ENCODE measurements around the gene CRLF2. TPM values are rescaled to one million over a fixed set of nuclear protein-coding genes. Genes with fewer than 3 reads are reported as not detected.
"Not testable (repeated sequence)": the region's sequence is repeated elsewhere in the genome, so short reads cannot be mapped to it uniquely, and the experiment has no call there.

Gene CRLF2
- total RNA-seq, 2 donors from 2014 or later, result not detected

GRCh38 chrX:1159548-1159947, 52.9 kb downstream of the CRLF2 start:
- Histone ChIP-seq H3K4me1 (ENCODE audit: control insufficient read depth, insufficient read depth, low read length) (no peaks in the 10 kb centered on the region), H3K27ac (ENCODE audit: low read depth, low read length) (no peak overlapping the region), H3K36me3 (ENCODE audit: control insufficient read depth, insufficient read depth, low read length) (no peaks in the 10 kb centered on the region), H3K9ac (ENCODE audit: extremely low read depth, low read length, poor library complexity, severe bottlenecking) (no peak overlapping the region), H3K4me3 (ENCODE audit: low read length) (no peak overlapping the region), H3K27me3 (ENCODE audit: control insufficient read depth, insufficient read depth, low read length, poor library complexity, severe bottlenecking) (peaks cover 7% of the 10 kb centered on the region), H3K9me3 (ENCODE audit: control insufficient read depth, low read length) (peaks cover 15% of the 10 kb centered on the region)
- Mint-ChIP-seq H3K36me3 (ENCODE audit: low read depth) (no peaks in the 10 kb centered on the region), H3K4me1 (no peaks in the 10 kb centered on the region), H3K4me3 (no peak overlapping the region), H3K9me3 (peaks cover 15% of the 10 kb centered on the region), H3K27me3 (ENCODE audit: insufficient read depth) (peaks cover 2% of the 10 kb centered on the region), H3K27ac (no peak overlapping the region)
- DNase-seq, result no peak
- TF ChIP-seq CTCF (conservative IDR thresholded peaks at IDR 0.05), result no peak

- not testable (repeated sequence) for H3K4me3 Mint-ChIP-seq; H3K4me1 Mint-ChIP-seq; H3K27ac ChIP-seq (ENCODE audit: low read depth, low read length); H3K27me3 ChIP-seq (ENCODE audit: control insufficient read depth, insufficient read depth, low read length, poor library complexity, severe bottlenecking); H3K36me3 Mint-ChIP-seq (ENCODE audit: low read depth); H3K27me3 Mint-ChIP-seq (ENCODE audit: insufficient read depth); H3K4me1 ChIP-seq (ENCODE audit: control insufficient read depth, insufficient read depth, low read length); H3K27ac Mint-ChIP-seq; H3K4me3 ChIP-seq (ENCODE audit: low read length); H3K9ac ChIP-seq (ENCODE audit: extremely low read depth, low read length, poor library complexity, severe bottlenecking); H3K36me3 ChIP-seq (ENCODE audit: control insufficient read depth, insufficient read depth, low read length)
- H3K9me3 ChIP-seq (ENCODE audit: control insufficient read depth, low read length), result peaks cover 15% of the 10 kb centered on the region
- H3K9me3 Mint-ChIP-seq, result peaks cover 15% of the 10 kb centered on the region
- 89 to 90% methylated on average over 19 to 23 of the region's 24 CpGs for WGBS, 2 experiments (ENCODE audit: insufficient coverage in 1 of 2, insufficient read length in 1 of 2)
- DNase-seq, result peak; percentile 17
Measured at GRCh38 chrX:1156681-1157455, 55.6 kb downstream of the CRLF2 start.

GRCh38 chrX:1153940-1154339, 58.5 kb downstream of the CRLF2 start:
- Histone ChIP-seq H3K4me3 (ENCODE audit: low read length) (no peak overlapping the region), H3K9ac (ENCODE audit: extremely low read depth, low read length, poor library complexity, severe bottlenecking) (no peak overlapping the region), H3K36me3 (ENCODE audit: control insufficient read depth, insufficient read depth, low read length) (no peaks in the 10 kb centered on the region), H3K9me3 (ENCODE audit: control insufficient read depth, low read length) (no peaks in the 10 kb centered on the region), H3K27ac (ENCODE audit: low read depth, low read length) (no peak overlapping the region), H3K4me1 (ENCODE audit: control insufficient read depth, insufficient read depth, low read length) (no peaks in the 10 kb centered on the region), H3K27me3 (ENCODE audit: control insufficient read depth, insufficient read depth, low read length, poor library complexity, severe bottlenecking) (no peaks in the 10 kb centered on the region)
- no peak overlapping the region for H3K4me3 Mint-ChIP-seq
- no peak overlapping the region for H3K27ac Mint-ChIP-seq
- H3K27me3 Mint-ChIP-seq (ENCODE audit: insufficient read depth), result no peaks in the 10 kb centered on the region
- DNase-seq, result peak; percentile 50
- H3K9me3 Mint-ChIP-seq, result no peaks in the 10 kb centered on the region
- H3K4me1 Mint-ChIP-seq, result no peaks in the 10 kb centered on the region
- no peaks in the 10 kb centered on the region for H3K36me3 Mint-ChIP-seq (ENCODE audit: low read depth)
- 62 to 67% methylated on average over 5 to 8 of the region's 9 CpGs for WGBS, 2 experiments (ENCODE audit: insufficient coverage in 1 of 2, insufficient read length in 1 of 2)
- no peak for TF ChIP-seq CTCF (conservative IDR thresholded peaks at IDR 0.05)

- Histone ChIP-seq H3K9ac (ENCODE audit: extremely low read depth, low read length, poor library complexity, severe bottlenecking) (no peak overlapping the region), H3K4me1 (ENCODE audit: control insufficient read depth, insufficient read depth, low read length) (no peaks in the 10 kb centered on the region), H3K9me3 (ENCODE audit: control insufficient read depth, low read length) (no peaks in the 10 kb centered on the region), H3K27ac (ENCODE audit: low read depth, low read length) (no peak overlapping the region), H3K4me3 (ENCODE audit: low read length) (no peak overlapping the region), H3K36me3 (ENCODE audit: control insufficient read depth, insufficient read depth, low read length) (no peaks in the 10 kb centered on the region), H3K27me3 (ENCODE audit: control insufficient read depth, insufficient read depth, low read length, poor library complexity, severe bottlenecking) (no peaks in the 10 kb centered on the region)
- Mint-ChIP-seq H3K36me3 (ENCODE audit: low read depth) (no peaks in the 10 kb centered on the region), H3K4me3 (no peak overlapping the region), H3K27ac (no peak overlapping the region), H3K9me3 (no peaks in the 10 kb centered on the region), H3K4me1 (peaks cover 3% of the 10 kb centered on the region), H3K27me3 (ENCODE audit: insufficient read depth) (no peaks in the 10 kb centered on the region)
- peak; percentile 49 for DNase-seq
- TF ChIP-seq CTCF (conservative IDR thresholded peaks at IDR 0.05), result no peak
- WGBS, 2 experiments (ENCODE audit: insufficient coverage in 1 of 2, insufficient read length in 1 of 2), result 68 to 77% methylated on average over 4 to 10 of the region's 10 CpGs
Measured at GRCh38 chrX:1152090-1152489, 60.4 kb downstream of the CRLF2 start.

All from endodermal cell (in vitro differentiated cells).